Stimulated activated naive B cell treated with anti-CD40 and anti-IgM and Interleukin-4, amounts not matched to agents 10 μg/mL and 1 μg/mL and 100 μg/mL, for 72 hours (primary cell): Measurements from ENCODE around the gene CACHD1.
"Not testable (repeated sequence)": the region's sequence is repeated elsewhere in the genome, so short reads cannot be mapped to it uniquely, and the experiment has no call there.

ENCODE experiments used
- ATAC-seq, 2 donors: fragments of 150-1000 bp; cut with Tn5 transposase; replicated peaks; 2 replicates each; pipeline ENCODE4 v1.10.0; 2021; ENCODE audit warnings: moderate library complexity in 1 of 2
- DNase-seq: peaks from one replicate; pipeline ENCODE4 v3.0.0; 2021
- H3K27ac Mint-ChIP-seq: one replicate; pipeline ENCODE4 v1.8.0; 2022; ENCODE audit warnings: mild to moderate bottlenecking, mixed read lengths
- H3K27me3 Mint-ChIP-seq, 2 donors: one replicate each; pipeline ENCODE4 v1.8.0; 2022; ENCODE audit warnings: mixed read lengths in 2 of 2
- H3K36me3 Mint-ChIP-seq, 2 donors: one replicate each; pipeline ENCODE4 v1.8.0; 2022; ENCODE audit warnings: mixed read lengths in 2 of 2, mild to moderate bottlenecking in 1 of 2
- H3K4me1 Mint-ChIP-seq, 2 donors: one replicate each; pipeline ENCODE4 v1.8.0; 2022; ENCODE audit warnings: mixed read lengths in 2 of 2, mild to moderate bottlenecking in 1 of 2
- H3K4me3 Mint-ChIP-seq, 2 donors: one replicate each; pipeline ENCODE4 v1.8.0; 2022; ENCODE audit warnings: mild to moderate bottlenecking in 2 of 2, mixed read lengths in 2 of 2, moderate library complexity in 1 of 2
- H3K9me3 Mint-ChIP-seq, 2 donors: one replicate each; pipeline ENCODE4 v1.8.0; 2022; ENCODE audit warnings: mixed read lengths in 2 of 2, mild to moderate bottlenecking in 1 of 2

Gene CACHD1

DNA sequence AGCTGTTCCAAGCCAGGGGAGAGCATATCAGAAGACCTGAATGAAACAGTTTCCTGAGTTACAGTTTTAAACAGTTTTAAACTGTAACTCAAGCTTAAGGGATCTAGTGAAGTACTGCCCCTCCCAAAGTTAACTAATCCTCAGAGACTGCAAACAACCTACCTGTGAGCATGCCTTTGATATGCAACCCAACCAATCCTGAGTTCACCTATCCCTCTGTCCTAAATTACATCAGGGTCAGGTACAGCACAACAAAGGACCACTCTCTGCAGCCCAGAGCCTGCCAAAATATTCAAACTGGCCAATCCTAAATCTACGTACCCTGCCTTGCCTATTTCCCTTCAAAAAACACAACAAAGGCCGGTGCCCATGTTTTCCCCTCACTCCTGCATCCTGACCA is 242.1 kb downstream of the CACHD1 start:
- Mint-ChIP-seq H3K27ac (no peak overlapping the region), H3K4me3 (no peak overlapping the region), H3K36me3 (no peaks in the 10 kb centered on the region), H3K4me1 (no peaks in the 10 kb centered on the region), H3K27me3 (peaks cover 9 to 10% of the 10 kb centered on the region in 2 donors), H3K9me3 (no peaks in the 10 kb centered on the region)
- DNase-seq (no peak), ATAC-seq (no peak)

DNA sequence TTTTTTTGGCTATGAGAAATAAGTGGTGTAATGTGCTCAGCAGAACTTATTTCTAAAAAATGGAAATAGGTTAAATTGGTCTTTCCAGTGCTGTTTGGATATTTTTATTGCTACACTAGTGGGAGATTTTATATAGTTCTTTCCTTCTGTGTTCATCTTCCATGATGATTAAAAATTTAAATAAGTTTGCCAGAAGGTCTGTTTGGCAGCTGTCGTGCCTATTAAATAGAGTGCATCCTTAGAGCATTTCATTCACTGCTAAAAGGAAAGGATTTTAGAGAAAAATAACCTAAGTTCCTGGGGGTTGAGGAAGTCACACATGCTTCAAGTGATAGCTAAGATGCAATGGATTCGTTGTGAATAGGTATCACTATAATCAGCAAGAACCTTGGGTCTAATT is 245.3 kb downstream of the CACHD1 start:
- Mint-ChIP-seq H3K27ac (no peak overlapping the region), H3K4me1 (no peaks in the 10 kb centered on the region), H3K9me3 (peaks cover 6 to 14% of the 10 kb centered on the region in 2 donors), H3K27me3 (peaks cover 10 to 18% of the 10 kb centered on the region in 2 donors), H3K4me3 (no peak overlapping the region), H3K36me3 (no peaks in the 10 kb centered on the region)
- DNase-seq (no peak), ATAC-seq (no peak)

DNA sequence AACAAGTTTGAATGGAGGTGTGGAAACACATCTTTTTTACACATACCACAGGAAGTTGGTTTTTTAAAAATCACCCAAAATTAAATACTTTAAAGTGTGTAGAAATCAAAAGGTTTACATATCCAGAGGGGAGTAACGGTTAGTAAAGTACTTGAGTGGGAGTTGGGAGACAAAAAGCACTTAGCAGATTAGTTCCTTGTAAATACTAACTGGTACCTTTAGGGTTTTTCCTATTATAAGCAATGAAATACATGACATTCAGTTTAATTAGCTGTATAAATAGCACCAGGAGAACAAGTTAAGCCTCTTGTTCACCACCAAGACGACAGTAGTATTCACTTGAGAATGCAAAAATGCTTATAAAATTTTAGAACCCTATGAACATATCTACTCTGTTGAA is 251.2 kb downstream of the CACHD1 start:
- Mint-ChIP-seq H3K27me3 (peaks cover 28 to 30% of the 10 kb centered on the region in 2 donors), H3K4me3 (no peak overlapping the region), H3K4me1 (no peaks in the 10 kb centered on the region), H3K36me3 (no peaks in the 10 kb centered on the region), H3K9me3 (peaks cover 6 to 14% of the 10 kb centered on the region in 2 donors), H3K27ac (no peak overlapping the region)
- DNase-seq (no peak), ATAC-seq (no peak)

DNA sequence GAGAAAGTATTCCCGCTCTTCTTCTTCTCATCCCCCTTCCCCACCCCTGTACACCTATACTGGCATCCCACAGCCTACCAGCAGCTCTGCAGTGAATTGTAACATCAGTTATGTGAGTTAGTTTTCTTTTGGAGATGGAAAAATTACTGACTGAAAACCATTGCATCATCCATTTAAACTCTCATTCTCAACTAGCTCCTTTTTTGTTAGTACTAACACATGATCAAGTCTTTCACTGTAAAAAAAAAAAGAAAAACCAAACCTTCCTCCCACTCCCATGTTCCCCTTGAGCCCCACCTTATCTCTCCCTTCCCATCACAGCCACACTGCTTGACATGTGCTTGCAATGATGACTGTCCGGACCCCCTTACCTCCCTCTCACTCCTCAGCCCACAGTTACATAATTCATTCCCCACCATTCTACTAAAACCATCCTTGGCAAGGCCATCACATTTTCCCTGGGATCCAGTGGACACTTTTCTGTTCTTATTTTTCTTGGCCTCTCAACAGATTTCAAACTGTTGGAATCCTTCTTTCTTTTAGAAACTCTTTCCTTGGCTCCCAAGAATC is 251.7 kb downstream of the CACHD1 start:
- peaks cover 28 to 30% of the 10 kb centered on the region in 2 donors for H3K27me3 Mint-ChIP-seq
- no peaks in the 10 kb centered on the region for H3K4me1 Mint-ChIP-seq
- H3K9me3 Mint-ChIP-seq, result peaks cover 6 to 14% of the 10 kb centered on the region in 2 donors
- DNase-seq (no peak), ATAC-seq (no peak)
- no peaks in the 10 kb centered on the region for H3K36me3 Mint-ChIP-seq
- H3K27ac Mint-ChIP-seq, result no peak overlapping the region
- H3K4me3 Mint-ChIP-seq, result no peak overlapping the region

DNA sequence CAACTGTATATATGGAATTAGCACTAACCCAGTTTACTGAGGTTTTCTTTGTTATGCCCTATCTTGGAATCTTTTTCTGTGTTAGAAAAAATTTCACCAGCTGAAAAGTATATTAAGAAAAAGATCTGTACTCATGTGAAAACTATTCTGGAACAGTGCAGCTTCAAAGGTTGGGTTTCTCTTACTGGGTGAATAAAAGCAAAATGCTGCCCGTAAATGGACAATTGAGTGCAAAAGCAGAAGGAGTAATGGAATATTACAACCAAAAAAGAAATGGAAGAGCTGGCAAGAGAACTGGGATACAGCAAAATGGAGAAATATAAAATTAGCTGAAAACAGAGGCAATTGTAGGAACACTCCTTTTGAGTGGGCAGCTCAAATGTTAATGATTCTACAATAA is 257.9 kb downstream of the CACHD1 start:
- Mint-ChIP-seq H3K36me3 (no peaks in the 10 kb centered on the region), H3K4me3 (no peak overlapping the region), H3K27me3 (peaks cover 4 to 16% of the 10 kb centered on the region in 2 donors), H3K27ac (no peak overlapping the region), H3K9me3 (peaks cover 0 to 3% of the 10 kb centered on the region in 2 donors), H3K4me1 (no peaks in the 10 kb centered on the region)
- no peak for DNase-seq
- no peak for ATAC-seq

DNA sequence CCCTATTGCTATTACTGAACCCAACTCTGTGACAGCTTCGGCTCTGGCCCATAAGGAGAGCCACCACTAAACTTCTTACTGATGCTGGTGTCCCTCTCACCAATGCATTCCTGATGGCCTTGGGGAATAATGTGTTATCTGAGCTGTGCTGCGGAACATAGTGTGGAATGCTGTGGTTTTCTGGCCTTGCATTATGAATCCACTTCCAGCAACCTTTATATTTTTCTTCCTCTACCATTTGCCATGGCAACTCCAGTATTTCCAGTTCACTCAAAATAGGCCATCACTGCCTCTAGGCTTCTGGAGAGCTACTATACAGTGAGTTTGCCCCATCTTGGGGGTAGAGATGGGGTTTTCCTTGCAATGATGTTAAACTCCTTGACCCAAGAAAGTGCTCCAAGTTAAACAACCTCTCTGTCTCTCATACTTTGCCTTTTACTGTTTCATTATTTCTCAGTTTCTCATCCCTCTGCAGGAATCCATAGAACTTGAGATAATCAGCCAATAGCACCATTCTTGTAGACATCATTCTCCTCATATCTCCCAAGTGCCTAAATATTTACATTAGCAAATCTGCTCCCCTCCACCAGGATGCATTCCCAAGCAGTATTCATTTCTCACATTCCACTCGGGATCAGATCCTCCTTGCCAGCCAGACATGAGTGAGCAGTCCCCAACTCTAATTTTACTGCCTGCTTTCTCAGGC is 263.8 kb downstream of the CACHD1 start:
- H3K27ac Mint-ChIP-seq, result no peak overlapping the region
- DNase-seq, result no peak
- no peaks in the 10 kb centered on the region for H3K36me3 Mint-ChIP-seq
- H3K9me3 Mint-ChIP-seq, result peaks cover 0 to 5% of the 10 kb centered on the region in 2 donors
- H3K4me3 Mint-ChIP-seq, result no peak overlapping the region
- H3K4me1 Mint-ChIP-seq, result no peaks in the 10 kb centered on the region
- no peak for ATAC-seq
- H3K27me3 Mint-ChIP-seq, result no peaks in the 10 kb centered on the region

DNA sequence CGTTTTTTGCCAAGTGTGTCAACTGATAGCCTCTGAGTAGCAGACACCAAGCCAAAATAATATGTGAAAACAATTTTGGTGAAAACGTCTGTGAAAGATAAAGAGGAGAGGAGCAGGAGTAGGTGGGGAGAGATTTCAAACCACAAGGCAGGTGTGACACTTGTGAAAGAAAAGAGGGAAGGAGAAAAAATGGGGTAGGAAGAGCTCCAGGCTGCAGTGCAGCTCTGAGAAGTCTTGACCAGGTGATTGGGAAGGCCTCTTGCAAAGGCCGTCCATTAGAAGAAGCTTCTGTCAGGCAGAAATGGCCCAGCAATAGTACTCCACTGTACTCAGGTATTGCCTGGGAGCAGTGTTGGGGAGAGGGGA is 264.3 kb downstream of the CACHD1 start:
- ATAC-seq, result no peak
- Mint-ChIP-seq H3K27me3 (no peaks in the 10 kb centered on the region), H3K4me3 (no peak overlapping the region), H3K9me3 (peaks cover 0 to 4% of the 10 kb centered on the region in 2 donors), H3K36me3 (no peaks in the 10 kb centered on the region), H3K27ac (no peak overlapping the region), H3K4me1 (no peaks in the 10 kb centered on the region)
- DNase-seq, result no peak

DNA sequence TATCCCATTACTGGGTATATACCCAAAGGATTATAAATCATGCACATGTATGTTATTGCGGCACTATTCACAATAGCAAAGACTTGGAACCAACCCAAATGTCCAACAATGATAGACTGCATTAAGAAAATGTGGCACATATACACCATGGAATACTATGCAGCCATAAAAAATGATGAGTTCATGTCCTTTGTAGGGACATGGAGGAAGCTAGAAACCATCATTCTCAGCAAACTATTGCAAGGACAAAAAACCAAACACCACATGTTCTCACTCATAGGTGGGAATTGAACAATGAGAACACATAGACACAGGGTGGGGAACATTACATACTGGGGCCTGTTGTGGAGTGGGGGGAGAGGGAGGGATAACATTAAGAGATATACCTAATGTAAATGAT is 270.8 kb downstream of the CACHD1 start:
- not testable (repeated sequence) for H3K9me3 Mint-ChIP-seq, ATAC-seq, H3K36me3 Mint-ChIP-seq, H3K27me3 Mint-ChIP-seq, H3K4me3 Mint-ChIP-seq, DNase-seq, H3K27ac Mint-ChIP-seq
- peaks cover 7 to 17% of the 10 kb centered on the region in 2 donors for H3K4me1 Mint-ChIP-seq
